K562 (cell line): ENCODE measurements around the gene GTF3C6. TPM values are rescaled to one million over a fixed set of nuclear protein-coding genes. Genes with fewer than 3 reads are reported as not detected.

ENCODE experiments used
- EGR1 ChIP-seq: fragments of 450-650 bp; conservative IDR thresholded peaks from 2 replicates; pipeline ENCODE4 v1.6.1; 2017; ENCODE audit warnings: mild to moderate bottlenecking
- ELK1 ChIP-seq: sonication (generic); formaldehyde crosslinking; IDR thresholded peaks from 2 replicates; pipeline ENCODE4 v1.8.1; 2022; ENCODE audit warnings: missing genetic modification reagents
- GTF3C2 ChIP-seq: IDR thresholded peaks from 3 replicates; pipeline ENCODE4 v1.6.1; 2011; ENCODE audit warnings: borderline replicate concordance, mild to moderate bottlenecking, moderate library complexity; ENCODE audit not compliant: insufficient read length; ENCODE audit errors: extremely low read depth
- PPARD ChIP-seq: fragments of 250-450 bp; sonication (Bioruptor Pico); IDR thresholded peaks from 2 replicates; pipeline ENCODE4 v1.8.0; 2022; ENCODE audit warnings: inconsistent platforms, mild to moderate bottlenecking, moderate library complexity
- SIN3A ChIP-seq, 2 experiments: fragments of 150-350 bp in 1 of 2; IDR thresholded peaks; 2 replicates each; pipeline ENCODE4 v1.6.1; 2011 to 2016; ENCODE audit warnings: borderline replicate concordance in 2 of 2, low read depth in 2 of 2, low read length in 2 of 2, mild to moderate bottlenecking in 2 of 2, moderate library complexity in 2 of 2; ENCODE audit not compliant: control insufficient read depth in 1 of 2
- TCF15 ChIP-seq: fragments of 250-450 bp; sonication (Bioruptor Pico); IDR thresholded peaks from 2 replicates; pipeline ENCODE4 v1.8.0; 2022; ENCODE audit warnings: moderate library complexity, mild to moderate bottlenecking, inconsistent platforms
- TCFL5 ChIP-seq: fragments of 250-450 bp; sonication (Bioruptor Pico); conservative IDR thresholded peaks from 2 replicates; pipeline ENCODE4 v1.6.1; 2021; ENCODE audit warnings: mild to moderate bottlenecking, moderate library complexity, matching md5 sums
- ZNF143 ChIP-seq: sonication (generic); formaldehyde crosslinking; IDR thresholded peaks from 2 replicates; pipeline ENCODE4 v1.9.0; 2022; ENCODE audit warnings: mild to moderate bottlenecking, missing genetic modification reagents
- ZNF324 ChIP-seq: fragments of 250-450 bp; sonication (Bioruptor Pico); IDR thresholded peaks from 2 replicates; pipeline ENCODE4 v1.4.0; 2020; ENCODE audit warnings: mild to moderate bottlenecking
- ZNF57 ChIP-seq: fragments of 450-650 bp; formaldehyde crosslinking; IDR thresholded peaks from 2 replicates; pipeline ENCODE4 v1.4.0; 2020; ENCODE audit warnings: mild to moderate bottlenecking, moderate library complexity
- ZNF644 ChIP-seq: fragments of 200-800 bp; sonication (Bioruptor generic); IDR thresholded peaks from 2 replicates; pipeline ENCODE4 v1.6.1; 2016; ENCODE audit warnings: low read depth, missing genetic modification characterization, missing compliant biosample characterization
- ZNF740 ChIP-seq, 3 experiments: fragments of 200-800 bp in 1 of 3; sonication (Bioruptor generic) in 1 of 3; sonication (generic) in 1 of 3; formaldehyde crosslinking in 1 of 3; IDR thresholded peaks; 2 replicates each; pipeline versions ENCODE4 v1.6.1 to v1.8.0; 2016 to 2022; ENCODE audit warnings: mild to moderate bottlenecking in 2 of 3, missing compliant biosample characterization in 2 of 3, missing genetic modification characterization in 2 of 3, missing genetic modification reagents in 1 of 3
- polyA plus RNA-seq, 8 experiments: library from polyadenylated mRNA; depleted of rRNA in 4 of 8; stranded (reverse) in 5 of 8; unstranded in 3 of 8; fragments of >200 nt; fragmentation: Nextera tagmentation in 2 of 8; fragmentation: Illumina TruSeq in 1 of 8; extraction: Ambion mirVana in 2 of 8; extraction: Trizol in 1 of 8; gene quantifications; 2 replicates each; pipeline versions ENCODE4 v1.2.1 to v1.2.3, GENCODE V29; 2011 to 2014; ENCODE audit warnings: inconsistent platforms in 1 of 8, missing spikeins in 1 of 8
- total RNA-seq, 7 experiments: library from RNA; depleted of rRNA in 6 of 7; stranded (reverse); fragments of >200 nt in 6 of 7; fragmentation: Illumina TruSeq in 2 of 7; extraction: Trizol in 2 of 7; gene quantifications; 2 replicates each; pipeline versions ENCODE4 v1.2.1 to v1.2.3, GENCODE V29; 2011 to 2021; ENCODE audit warnings: low replicate concordance in 1 of 7
- TF ChIP-seq, protein P1 (sequence below): fragments of 250-450 bp; sonication (Bioruptor Pico); IDR thresholded peaks from 2 replicates; pipeline ENCODE4 v1.5.0; 2020; ENCODE audit warnings: mild to moderate bottlenecking, borderline replicate concordance
- TF ChIP-seq, protein P2 (sequence below): sonication (generic); formaldehyde crosslinking; IDR thresholded peaks from 2 replicates; pipeline ENCODE4 v1.8.0; 2022; ENCODE audit warnings: mild to moderate bottlenecking, missing genetic modification reagents
- TF ChIP-seq, protein P3 (sequence below): fragments of 200-800 bp; sonication (Bioruptor generic); IDR thresholded peaks from 2 replicates; pipeline ENCODE4 v1.6.1; 2017; ENCODE audit warnings: missing genetic modification characterization, missing compliant biosample characterization

GTF3C6 gene
- total and polyA plus RNA-seq, 9 of the 15 experiments (the other 6 are each of a cell fraction or from before 2014, with no cell fraction given) = 37.6 to 140 (median 111) TPM

GRCh38 chr6:110953633-110954303, 4.7 kb upstream of the GTF3C6 start (continued):
- no peak for TF ChIP-seq EGR1
- TF ChIP-seq ZNF324 (CRISPR knock-in tag) = peak; percentile 63; the same call in 1 of the 2 replicates
- TF ChIP-seq ZNF143 (CRISPR knock-in tag) = no peak
- TF ChIP-seq, protein P1, sequence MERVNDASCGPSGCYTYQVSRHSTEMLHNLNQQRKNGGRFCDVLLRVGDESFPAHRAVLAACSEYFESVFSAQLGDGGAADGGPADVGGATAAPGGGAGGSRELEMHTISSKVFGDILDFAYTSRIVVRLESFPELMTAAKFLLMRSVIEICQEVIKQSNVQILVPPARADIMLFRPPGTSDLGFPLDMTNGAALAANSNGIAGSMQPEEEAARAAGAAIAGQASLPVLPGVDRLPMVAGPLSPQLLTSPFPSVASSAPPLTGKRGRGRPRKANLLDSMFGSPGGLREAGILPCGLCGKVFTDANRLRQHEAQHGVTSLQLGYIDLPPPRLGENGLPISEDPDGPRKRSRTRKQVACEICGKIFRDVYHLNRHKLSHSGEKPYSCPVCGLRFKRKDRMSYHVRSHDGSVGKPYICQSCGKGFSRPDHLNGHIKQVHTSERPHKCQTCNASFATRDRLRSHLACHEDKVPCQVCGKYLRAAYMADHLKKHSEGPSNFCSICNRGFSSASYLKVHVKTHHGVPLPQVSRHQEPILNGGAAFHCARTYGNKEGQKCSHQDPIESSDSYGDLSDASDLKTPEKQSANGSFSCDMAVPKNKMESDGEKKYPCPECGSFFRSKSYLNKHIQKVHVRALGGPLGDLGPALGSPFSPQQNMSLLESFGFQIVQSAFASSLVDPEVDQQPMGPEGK (CRISPR knock-in tag) = peak; percentile 82
- TF ChIP-seq, protein P2, sequence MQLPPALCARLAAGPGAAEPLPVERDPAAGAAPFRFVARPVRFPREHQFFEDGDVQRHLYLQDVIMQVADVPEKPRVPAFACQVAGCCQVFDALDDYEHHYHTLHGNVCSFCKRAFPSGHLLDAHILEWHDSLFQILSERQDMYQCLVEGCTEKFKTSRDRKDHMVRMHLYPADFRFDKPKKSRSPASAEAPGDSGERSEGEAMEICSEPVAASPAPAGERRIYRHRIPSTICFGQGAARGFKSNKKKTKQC (CRISPR knock-in tag) = no peak
- peak; percentile 97 for TF ChIP-seq ZNF644 (tag)
- TF ChIP-seq GTF3C2 = no peak
- no peak for TF ChIP-seq SIN3A (IDR thresholded peaks at IDR 0.05; ENCODE audit: borderline replicate concordance in 2 of 2, control insufficient read depth in 1 of 2, low read depth in 2 of 2, low read length in 2 of 2)
- peak; percentile 92 for TF ChIP-seq TCFL5 (CRISPR knock-in tag)
- TF ChIP-seq PPARD = peak; percentile 72; the same call in 1 of the 2 replicates
- TF ChIP-seq, protein P3, sequence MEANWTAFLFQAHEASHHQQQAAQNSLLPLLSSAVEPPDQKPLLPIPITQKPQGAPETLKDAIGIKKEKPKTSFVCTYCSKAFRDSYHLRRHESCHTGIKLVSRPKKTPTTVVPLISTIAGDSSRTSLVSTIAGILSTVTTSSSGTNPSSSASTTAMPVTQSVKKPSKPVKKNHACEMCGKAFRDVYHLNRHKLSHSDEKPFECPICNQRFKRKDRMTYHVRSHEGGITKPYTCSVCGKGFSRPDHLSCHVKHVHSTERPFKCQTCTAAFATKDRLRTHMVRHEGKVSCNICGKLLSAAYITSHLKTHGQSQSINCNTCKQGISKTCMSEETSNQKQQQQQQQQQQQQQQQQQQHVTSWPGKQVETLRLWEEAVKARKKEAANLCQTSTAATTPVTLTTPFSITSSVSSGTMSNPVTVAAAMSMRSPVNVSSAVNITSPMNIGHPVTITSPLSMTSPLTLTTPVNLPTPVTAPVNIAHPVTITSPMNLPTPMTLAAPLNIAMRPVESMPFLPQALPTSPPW (CRISPR knock-in tag) = peak; percentile 41; the same call in 1 of the 2 replicates
- TF ChIP-seq ELK1 (CRISPR knock-in tag) = no peak
- peak; percentile 75; the same call in 1 of the 2 replicates for TF ChIP-seq ZNF57 (CRISPR knock-in tag)
- no peak for TF ChIP-seq ZNF740 (CRISPR knock-in tag; IDR thresholded peaks at IDR 0.05)
- TF ChIP-seq ZNF740 (tag; IDR thresholded peaks at IDR 0.05) = peak in 1 of 2 experiments; percentile 98; a peak in 2 of 4 replicates
- peak; percentile 88 for TF ChIP-seq TCF15 (CRISPR knock-in tag)
